Superior temporal gyrus (tissue), 1 donor: Measurements from ENCODE around the gene PTPRJ.

Experiments
- DNase-seq: peaks from one replicate; pipeline ENCODE4 v3.0.0-alpha.2; 2016; ENCODE audit errors: extremely low spot score

PTPRJ gene

DNA sequence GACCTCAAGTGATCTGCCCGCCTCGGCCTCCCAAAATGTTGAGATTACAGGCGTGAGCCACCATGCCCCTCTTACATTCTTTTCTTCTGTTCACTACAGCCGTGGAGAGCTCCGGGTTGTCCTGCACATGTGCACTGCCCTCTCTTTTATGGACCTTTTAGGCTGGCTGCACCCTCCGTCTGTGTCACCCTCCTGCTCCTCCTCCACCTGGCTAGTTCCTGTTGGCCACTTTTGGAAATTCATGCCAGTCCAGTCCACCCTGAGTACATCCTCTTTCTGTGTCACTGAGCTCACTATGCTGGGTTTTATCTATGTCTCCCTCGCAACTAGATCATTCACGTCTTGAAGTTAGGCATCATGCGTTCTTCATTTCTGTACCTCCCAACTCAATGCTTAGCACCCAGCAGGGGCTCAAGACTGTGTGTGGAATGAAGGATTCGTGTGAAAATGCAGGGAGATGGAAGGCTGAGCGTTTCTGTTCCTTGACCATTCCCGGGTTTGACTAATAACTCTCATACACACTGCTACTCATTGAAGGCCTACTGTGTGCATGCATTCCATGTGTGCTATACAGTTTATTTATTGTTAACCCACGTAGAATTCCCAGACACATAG lies 60.6 kb downstream of the PTPRJ start:
- no peak for DNase-seq

DNA sequence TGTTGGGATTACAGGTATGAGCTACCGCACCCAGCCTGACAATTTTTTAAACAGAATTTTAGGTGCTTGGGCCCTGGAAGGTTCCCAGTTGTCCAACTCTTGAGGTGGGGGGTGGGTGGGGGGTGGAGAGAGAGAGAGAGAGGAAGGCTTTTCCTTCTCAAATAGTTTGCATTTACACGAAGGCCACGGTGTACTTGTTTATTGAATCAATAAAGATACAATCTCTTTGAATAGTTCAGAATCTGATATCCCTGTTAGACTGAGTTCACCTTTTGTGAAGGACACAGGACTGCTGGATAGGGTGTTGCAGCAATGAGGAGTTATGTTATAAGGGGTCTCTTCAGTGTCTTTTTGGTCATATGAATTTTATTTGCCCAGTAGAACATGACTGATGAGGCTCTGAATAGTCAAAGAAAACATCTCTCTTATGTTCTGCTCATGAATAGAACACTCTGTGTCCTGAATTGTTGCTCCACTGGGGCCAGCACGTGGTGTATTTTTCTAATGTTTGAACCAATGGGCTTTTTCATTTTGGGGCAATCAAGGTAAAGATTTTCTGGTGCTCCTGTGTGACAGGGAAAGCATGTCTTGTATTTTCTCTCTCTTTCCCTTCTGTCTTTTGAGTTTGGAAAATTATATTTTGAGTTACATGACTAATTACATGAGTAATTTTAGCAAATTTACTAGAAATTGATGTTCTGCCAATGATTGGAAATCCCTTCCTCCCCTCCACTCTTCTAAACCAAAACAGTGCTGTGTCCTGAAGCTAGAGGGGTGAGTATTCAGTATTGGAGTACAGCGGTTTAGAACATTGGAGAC lies 61.7 kb downstream of the PTPRJ start:
- peak; percentile 92 for DNase-seq

DNA sequence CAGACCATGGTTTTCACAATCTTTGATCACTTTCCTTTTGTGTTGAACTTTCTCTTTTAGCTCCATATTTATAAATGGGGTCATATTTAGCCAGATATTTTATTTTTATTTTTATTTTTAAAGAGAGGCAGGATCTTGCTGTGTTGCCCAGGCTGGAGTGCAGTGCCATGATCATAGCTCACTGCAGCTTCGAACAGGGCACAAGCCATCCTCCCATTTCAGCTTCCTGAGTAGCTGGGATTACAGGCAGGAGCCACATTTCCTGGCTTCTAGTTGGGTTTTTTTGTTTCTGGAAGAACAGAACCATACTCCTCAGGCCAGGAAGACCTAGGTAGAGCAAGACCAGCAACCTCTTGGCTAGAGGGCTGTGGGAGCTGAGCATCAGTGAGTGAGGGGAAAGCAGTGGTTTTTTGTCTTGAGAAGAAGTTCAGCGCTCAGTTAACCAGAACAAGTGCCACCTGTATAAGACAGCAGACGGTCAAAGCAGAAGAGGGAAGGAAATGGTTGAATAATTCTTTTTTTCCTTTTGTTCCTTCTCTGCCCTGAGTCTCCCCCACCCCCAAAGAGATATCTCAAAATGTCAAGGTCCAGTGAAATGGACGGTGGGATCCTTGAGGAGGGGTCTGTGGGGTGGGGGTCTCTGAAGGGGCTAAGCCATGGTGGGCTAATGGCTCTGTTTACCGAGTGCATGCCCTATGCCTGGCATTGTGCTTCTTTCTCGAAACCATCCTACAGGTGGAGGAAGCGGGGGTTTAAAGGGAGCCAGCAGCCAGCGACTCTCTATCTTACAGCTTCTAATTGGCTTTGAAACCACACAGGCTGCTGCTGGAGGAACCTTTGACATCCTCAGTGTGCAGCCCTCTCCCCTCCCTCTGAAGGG lies 63.0 kb downstream of the PTPRJ start:
- DNase-seq = no peak

DNA sequence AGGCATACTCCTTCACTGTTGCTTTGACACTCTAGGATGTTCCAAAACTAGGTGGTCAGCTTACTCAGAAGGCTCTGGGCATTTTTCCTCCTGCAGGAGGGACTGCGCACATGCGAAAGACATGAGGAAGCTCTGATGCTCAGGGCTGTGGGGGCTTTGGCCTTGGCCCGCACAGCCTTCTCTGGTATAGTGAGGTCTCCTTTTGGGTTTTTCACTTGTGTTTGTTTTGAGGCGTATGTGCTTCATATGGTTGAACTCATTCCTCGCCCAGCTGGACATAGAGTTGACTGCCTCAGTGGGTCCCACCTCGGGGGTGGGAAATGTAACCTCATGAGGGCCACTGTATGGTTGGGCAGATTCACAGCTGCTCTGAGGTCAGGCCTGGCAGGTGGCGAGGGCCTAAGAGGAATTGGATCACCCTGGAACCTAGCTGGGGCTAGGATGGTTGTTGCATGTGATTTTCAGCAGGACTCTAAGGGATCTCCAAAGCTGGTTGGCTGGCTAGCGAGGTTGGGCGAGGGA lies 63.7 kb downstream of the PTPRJ start:
- no peak for DNase-seq

DNA sequence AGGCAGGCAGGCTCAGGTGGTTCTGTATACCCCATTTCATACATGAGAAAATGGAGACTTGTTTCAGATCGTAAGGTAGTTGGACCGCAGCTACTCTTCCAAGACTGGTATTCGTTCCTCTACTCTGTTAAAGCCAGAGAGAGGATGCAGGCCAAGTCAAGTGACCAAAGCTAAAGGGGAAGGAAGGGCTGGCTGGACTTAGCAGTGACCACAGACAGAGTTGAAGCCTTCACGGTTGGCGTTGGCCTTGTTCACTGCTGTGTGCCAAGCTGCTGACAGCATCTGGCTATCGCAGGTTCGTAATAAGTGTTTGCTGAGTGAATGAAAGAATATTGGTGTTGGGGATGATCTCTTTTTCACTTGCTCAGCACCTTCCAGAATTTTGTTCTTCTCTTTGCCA lies 64.2 kb downstream of the PTPRJ start:
- peak; percentile 57 for DNase-seq

DNA sequence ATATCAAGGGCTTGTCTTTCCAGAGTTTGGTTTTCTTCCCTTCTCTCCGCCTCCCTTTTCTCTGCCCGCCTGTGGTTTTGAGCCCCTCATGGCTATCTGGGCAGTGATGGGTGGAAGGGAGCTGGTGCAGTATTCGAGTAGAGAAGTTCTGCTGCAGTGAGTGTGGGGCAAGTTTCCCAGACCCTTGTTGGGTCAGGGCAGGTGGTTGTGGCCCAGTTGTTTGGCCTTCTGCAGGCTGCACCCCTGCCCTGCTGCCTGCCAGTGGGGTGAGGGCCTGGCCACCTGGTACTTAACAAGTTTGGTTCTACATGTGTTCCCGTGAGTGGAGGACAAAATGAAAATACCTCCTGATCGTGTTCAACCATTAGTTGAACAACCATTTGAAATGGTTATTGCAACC lies 65.2 kb downstream of the PTPRJ start:
- DNase-seq = no peak

DNA sequence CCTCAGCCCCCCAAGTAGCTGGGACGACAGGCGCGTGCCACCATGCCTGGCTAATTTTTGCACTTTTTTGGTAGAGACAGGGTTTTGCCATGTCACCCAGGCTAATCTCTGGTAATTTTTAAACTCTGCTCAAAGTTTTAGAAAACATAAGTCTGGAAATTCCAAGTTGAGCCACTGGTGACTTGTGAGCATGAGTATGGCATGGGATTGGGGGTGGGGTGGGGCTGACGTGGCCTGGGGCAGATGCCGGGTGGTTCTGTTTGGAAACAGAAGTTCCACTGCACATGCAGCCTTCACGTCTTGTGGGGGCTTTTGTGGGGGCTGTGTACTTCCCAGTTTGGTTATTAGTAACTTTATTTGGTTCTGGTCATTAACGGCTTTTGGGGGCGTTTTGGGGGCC lies 67.3 kb downstream of the PTPRJ start:
- no peak for DNase-seq

DNA sequence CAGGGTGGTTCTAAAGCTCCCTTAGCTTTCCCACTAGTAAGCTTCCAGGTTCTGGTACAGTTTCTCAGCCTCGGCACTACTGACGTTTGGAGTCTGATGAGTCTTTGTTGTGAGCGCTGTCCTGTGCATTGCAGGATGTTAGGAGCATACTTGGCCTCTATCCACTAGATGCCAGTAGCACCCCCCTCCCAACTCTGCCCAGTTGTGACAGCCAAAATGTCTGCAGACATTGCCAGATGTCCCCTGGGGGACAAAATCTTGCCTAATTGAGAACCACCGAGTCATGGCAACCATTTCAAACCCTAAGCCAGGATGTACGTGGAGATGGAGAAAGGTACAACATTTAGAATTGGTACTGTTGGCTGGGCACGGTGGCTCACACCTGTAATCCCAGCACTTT lies 68.7 kb downstream of the PTPRJ start:
- no peak for DNase-seq

DNA sequence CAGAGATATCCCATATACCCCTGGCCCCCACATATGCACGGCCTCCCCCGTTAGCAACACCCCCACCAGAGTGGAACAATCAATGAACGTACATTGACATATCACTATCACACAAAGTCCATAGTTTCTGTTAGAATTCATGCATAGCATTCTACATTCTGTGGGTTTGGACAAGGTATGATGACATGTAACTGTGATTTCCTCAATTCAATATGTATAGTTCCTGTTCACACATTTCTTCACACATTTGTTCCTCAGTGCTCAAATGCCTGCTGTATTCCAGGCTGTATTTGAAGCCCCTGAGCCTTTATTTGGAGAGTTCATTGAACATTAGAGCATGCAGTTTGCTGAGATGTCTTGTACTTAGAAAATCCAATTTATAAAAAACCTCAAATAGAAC lies 69.9 kb downstream of the PTPRJ start:
- DNase-seq = no peak

DNA sequence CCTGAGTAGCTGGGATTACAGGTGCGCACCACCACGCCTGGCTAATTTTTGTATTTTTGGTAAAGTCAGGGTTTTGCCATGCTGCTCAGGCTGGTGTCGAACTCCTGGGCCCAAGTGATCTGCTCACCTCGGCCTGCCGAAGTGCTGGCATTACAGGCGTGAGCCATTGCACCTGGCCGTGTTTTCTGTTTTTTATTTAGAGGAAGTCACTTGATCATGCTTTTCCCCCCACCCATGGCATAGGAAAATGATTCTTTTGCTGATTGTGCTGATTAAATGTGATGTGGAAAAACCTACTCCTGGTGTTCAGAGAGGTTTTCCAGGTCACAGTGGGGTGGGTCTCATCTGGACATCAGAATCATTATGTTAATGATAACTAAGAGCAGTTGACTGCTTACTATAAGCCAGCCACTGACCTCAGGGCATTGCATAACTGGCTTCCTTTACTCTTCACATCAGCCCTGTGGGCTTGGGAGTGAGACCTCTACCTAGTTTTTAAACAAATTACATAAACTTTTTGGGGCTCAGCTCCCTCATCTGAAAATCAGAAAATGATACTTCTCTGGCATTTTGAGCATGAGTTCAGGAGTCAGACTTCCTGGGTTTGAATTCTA lies 71.0 kb downstream of the PTPRJ start:
- no peak for DNase-seq

DNA sequence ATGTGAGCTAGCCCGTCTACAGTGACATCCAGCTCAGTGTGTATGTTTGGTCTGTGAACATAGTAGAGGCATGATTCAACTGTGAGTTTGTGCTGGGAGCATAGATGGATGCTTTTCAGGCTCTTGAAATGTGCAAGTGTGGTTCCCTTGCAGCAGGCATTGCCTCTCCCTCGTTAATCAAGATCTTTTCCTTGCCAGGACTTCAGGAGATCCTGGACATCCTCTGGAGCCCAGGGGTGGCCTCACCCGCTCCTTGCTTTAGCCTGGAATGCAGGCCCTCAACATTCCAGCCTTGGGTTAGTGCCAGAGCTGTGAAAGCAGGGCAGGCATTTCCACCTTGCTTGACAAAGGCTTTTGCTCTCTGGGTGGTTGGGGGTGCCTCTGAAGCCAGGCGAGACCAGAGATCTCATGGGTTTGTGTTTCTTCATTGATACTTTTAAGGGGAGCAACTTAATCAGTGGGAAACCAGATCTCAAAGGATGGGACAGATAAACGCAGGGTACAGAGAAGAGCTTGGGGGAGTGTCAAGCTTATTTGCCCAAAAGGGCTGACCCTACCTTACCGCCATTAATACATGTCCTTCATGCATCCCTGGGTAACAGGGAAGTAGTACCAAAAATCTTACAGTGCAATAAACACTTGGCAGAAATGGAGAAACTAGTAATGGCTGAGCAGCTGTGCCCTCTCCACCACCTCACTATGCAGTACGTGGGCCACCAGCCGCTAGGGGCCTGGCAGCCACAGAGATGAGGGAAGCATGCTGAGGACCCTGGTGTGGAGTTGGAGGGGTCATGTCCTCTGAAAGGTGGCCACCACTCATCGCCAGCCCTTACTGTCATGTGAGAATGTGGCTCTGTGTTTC lies 72.1 kb downstream of the PTPRJ start:
- no peak for DNase-seq

DNA sequence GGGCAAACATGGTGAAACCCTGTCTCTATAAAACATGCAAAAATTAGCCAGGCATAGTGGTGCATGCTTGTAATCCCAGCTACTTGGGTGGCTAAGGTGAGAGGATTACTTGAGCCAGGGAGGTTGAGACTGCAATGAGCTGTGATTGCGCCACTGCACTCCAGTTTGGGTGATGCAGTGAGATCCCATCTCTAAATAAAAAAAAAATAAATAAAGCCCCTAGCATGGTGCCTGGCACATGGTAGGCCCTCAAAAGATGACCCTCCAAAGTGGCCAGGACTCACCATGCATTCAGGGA lies 74.6 kb downstream of the PTPRJ start:
- no peak for DNase-seq

DNA sequence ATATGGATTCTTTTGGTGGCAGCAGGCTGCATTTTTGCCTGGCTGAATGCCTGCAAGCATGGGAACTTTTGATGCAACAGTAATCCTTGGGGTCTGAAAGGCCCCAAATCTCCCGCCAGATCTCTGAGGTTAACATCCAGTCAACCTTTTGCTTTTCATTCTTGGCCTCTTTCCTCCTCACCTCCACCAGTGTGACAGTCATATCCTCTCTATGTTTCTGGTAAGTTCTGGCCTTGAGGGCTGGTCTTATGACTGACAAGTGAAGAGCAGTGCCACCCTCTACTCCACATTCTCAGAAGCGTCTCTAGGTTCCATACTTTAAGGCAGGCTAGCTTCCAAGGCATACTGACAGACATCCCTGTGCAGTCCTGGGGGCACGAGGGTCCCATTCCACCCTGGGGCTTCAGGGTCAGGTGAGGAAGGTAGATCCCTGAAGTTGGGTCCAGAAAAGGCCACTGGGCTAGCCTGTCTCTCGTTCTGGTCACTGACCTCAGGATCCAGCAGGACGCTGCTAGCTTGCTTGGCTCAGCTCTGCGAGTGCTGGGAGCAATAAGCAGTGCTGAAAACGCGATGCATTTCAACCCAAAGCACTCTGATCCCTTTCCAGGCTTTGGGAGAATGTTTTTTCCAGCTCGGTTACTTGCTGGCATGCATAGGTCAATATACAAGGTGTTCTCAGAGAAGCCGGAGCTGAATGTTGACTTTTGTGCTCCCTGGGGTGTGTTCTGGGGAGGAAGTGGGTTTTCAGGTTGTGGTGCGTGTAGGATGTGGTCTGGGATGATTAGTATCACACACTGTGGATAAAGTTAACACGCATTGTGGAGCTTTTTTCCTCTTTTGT lies 75.2 kb downstream of the PTPRJ start:
- DNase-seq = no peak

DNA sequence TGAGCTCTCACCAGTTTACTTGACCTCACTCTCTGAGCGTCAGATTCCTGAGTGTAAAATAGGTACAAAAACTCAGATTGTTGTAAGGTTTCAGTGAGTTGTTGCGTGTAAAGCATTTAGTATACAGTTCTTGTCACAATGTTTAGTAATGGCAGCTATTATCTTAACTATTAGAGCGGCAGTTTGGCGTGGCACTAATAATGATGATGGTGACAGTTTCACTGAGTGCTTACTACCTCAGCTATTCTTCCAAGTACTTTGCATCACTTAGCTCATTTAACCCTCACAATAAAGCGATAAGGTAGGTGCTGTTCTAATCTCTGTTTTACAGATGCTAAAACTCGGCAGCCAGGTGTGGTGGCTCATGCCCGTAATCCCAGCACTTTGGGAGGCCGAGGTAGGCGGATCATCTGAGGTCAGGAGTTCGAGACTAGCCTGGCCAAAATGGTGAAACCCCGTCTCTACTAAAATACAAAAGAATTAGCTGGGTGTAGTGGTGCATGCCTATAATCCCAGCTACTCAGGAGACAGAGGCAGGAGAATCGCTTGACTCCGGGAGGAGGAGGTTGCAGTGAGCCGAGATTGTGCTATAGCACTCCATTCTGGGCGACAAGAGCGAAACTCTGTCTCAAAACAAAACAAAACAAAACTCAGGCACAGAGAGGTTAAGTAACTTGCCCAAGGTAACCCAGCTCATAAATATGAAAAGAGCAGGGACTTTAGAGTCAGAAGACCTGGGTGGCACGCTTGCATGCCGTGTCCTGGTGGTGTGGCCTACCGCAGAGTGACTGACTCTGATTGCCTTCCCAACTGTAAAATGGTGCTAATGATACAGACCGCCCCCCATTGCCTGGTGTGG lies 76.2 kb downstream of the PTPRJ start:
- no peak for DNase-seq

DNA sequence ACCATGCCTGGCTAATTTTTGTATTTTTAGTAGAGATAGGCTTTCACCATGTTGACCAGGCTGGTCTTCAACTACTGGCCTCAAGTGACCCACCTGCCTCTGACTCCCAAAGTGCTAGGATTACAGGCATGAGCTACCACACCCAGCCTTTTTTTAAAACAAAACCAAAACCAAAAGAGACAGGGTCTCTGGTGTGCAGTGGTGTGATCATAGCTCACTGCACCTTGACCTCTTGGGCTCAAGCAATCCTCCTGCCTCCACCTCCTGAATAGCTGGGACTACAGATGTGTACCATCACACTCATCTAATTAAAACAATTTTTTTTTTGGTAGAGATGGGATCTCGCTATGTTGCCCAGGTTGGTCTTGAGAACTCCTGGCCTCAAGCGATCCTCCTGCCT lies 77.7 kb downstream of the PTPRJ start:
- DNase-seq = no peak

DNA sequence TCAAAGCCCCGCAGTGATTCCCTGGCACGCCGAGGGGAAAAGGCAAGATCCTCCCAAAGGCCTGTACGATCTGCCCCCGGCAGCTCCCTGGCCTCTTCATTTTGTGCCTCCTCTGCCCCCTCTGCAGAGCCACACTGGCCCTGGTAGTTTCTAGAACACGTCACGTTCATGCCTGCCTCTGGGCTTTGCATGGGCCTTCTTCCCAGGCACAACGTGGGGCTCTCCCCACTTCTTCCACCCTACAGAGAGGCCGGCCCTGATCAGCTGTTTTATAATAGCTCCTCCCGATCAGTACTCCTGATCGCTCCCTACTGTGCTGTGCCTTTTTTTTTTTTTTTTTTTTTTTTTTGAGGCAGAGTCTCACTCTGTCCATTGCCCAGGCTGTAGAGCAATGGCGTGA lies 78.4 kb downstream of the PTPRJ start:
- no peak for DNase-seq

DNA sequence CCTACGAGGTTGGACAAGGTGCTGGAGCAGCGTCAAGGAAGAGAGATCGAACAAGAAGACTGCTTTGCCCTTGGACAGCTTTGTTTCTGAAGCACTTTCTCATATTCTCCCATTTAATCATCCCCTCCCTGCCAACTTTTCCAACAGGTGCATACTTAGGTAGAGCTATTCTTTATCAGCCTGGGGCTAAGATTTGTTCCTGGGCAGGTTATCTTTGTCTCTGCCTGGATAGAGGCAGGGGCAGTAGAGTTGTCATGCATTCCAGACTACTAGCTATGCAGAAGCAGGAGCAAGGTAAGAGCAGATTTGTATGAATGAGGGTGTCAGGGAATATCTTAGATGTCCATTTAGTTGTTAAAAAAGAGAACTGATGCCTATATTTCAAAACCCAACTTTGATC lies 82.3 kb downstream of the PTPRJ start:
- DNase-seq = no peak

DNA sequence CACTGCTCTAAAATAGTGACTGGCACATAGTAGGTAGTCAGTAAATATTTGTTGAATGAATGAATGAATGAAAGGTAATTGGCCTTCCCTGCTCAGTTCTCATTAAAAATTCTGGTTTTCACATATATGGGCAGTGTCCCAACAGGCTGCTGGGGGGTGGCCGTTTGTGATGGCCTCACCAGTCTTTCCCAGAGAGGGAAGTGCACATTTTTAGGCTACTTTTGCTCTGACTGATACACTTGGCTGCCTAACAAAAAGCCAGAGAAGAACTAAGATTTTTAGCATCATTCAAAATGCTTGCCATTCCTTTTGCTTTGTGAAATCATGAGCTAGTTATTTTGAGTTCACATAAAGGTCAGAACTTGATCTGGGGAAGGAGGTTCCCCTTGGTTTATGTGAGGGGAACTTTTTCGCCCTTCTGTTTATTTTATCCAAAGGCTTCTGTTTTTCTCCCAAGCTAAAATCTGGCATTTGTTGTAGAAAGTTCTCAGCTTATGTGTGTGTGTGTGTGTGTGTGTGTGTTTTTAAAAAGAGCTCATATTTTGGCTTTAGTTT lies 83.1 kb downstream of the PTPRJ start:
- no peak for DNase-seq

DNA sequence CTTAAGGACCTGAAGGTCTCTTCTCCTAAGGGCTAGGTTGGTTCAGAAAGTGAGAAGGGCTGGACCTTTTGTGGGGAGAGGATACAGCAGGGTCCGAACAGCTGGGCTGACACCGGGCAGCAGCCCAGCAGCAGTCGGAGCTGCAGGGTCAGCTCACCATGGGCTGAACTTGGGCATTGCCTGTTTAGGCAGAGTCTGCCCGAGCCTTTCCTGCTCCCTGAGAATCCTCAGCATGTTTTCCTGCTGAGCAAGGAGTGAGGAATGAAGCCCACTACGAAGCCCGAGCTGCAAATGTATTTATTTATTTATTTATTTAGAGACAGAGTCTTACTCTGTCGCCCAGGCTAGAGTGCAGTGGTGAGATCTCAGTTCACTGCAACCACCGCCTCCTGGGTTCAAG lies 83.9 kb downstream of the PTPRJ start:
- no peak for DNase-seq
